HG02623 (cell line): ENCODE results near the gene LRRC32.

ENCODE experiments used
- ATAC-seq: cut with Tn5 transposase; IDR thresholded peaks from one replicate; pipeline ENCODE4 v1.9.1; 2021; ENCODE audit warnings: moderate library complexity; ENCODE audit not compliant: unreplicated experiment

LRRC32 gene

GRCh38 chr11:76670485-76671236 lies at the start of gene LRRC32:
Gene LRRC32, minus strand, starts transcription at chr11:76670747. Its CDS starts 4,793 bp downstream, at chr11:76665954.
- no peak for ATAC-seq

DNA sequence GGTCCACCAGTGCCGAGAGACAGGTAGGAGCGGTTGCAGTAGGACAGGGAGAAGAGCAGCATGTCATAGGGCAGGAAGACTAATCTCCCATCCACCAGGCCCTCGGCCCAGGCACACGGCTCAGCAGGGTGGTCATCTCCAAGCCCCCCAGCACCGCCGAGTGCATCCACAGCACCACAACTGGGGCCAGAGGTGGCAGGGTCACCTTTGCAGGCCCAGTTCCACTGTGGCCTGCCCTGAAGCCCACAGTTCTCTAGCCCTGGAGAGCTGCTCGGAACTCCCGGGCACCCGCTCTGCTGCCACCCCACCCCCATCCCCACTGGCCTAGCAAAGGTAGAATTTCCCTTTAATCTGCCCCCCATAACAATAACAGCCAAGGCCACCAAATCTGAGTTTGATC lies 49.1 kb upstream of the LRRC32 start:
- no peak for ATAC-seq

DNA sequence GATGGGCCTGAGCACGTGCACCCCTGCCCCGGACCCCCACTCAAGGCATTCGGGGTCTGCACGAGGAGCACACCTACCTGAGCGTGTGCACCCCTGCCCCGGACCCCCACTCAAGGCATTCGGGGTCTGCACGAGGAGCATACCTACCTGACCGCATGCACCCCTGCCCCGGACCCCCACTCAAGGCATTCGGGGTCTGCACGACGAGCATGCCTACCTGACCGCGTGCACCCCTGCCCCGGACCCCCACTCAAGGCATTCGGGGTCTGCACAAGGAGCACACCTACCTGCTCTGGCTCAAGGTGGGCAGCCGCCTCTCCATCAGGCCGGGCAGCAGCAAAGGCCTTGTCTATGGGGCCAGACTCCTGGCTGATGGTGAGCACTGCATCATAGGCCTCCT lies 48.7 kb upstream of the LRRC32 start:
- ATAC-seq: no peak

DNA sequence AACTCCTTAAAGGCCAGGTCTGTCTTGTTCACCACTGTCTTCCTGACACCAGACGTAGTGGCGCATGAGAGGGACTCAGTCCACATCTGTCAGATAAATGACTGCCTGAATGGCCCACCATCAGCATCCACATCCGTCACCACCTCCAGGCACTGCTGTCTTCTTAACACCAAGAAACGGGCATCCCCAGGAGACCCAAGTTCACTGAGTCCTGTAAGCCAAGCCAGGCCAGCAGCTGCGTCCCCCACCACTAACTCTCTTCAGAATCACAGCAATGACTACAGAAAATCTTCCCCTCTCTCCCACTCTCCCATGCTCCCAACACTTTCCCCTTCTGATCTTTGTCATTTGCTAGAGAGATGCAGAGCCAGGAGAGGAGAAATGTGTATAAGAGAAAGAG lies 47.3 kb upstream of the LRRC32 start:
- no peak for ATAC-seq

DNA sequence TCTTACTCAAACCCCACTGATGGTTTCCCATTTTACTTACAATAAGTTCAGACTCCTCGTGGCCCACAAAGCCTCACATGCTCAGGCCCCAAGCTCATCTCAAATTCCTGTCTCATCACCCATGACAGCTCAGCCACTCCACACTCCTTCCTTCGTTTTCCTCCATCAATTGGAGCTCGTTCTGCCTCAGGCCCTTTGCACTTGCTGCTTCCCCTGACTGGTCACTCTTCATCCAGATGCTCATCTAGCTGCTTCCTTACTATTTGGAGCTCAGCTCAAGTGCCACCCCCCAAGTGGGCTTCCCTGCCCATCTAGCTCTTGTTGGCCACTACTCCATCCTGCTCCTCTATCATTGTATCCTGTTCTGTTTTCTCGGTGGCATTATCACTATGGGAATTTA lies 46.8 kb upstream of the LRRC32 start:
- ATAC-seq: no peak

DNA sequence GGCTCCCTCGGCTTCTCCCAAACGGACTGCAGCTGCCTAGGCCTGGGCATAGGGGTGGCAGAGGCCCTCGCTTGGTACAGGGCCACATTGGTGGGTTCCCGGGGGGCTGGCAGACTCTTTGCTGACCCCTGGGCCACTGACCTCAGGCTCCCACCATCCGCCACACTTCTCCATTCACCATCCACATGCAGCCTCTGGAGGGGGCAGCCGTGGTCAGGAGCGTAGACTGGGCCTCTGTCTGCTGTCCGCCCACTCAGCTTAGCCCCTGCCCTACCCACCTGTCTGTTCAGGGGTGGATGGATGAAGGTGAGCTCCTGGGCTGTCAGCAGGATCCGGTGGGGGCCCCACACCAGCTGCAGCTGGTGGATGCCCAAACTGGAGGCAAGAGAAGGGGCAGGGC lies 45.7 kb upstream of the LRRC32 start:
- no peak for ATAC-seq

GRCh38 chr11:76714493-76714892 lies 43.9 kb upstream of the LRRC32 start:
- ATAC-seq: no peak

- ATAC-seq: no peak
Measured at GRCh38 chr11:76713499-76713898, 43.0 kb upstream of the LRRC32 start.

DNA sequence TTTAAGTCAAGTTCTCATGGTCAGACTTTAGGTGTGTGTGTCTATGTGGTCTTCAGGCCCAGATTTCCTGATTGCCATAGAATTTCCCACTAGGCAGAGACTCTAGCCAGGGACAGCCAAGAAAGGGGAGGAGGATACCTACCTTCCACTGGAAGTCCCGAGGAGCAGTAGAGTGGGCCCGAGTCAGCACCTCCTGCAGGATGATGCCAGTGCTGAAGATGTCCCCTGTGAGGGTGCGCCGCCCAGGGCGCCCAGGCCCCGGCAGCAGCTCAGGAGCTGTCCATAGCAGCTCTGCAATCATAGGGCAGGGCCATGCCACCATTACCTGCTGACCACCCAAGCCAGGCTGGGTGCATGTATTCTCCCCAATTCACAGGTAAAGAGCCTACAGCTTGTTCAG lies 41.6 kb upstream of the LRRC32 start:
- no peak for ATAC-seq

DNA sequence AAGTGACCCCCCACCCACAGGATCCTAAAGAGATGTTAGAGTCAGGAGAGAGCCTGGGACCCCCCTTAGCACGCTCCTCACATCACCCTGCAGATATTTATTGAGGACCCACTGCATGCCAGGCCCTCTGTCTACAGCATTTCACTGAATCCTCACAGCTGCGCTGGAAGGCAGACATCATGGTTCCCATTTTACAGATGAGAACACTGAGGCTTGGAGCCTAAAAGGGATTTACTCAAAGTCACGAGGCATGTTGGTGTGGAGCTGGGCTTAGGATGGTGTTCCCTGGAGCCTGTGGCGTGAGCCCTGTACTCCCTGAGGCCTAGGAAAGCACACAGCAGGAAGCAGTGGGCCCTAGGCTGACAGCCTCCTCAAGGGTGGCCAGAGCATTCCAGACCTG lies 39.2 kb upstream of the LRRC32 start:
- ATAC-seq: no peak

DNA sequence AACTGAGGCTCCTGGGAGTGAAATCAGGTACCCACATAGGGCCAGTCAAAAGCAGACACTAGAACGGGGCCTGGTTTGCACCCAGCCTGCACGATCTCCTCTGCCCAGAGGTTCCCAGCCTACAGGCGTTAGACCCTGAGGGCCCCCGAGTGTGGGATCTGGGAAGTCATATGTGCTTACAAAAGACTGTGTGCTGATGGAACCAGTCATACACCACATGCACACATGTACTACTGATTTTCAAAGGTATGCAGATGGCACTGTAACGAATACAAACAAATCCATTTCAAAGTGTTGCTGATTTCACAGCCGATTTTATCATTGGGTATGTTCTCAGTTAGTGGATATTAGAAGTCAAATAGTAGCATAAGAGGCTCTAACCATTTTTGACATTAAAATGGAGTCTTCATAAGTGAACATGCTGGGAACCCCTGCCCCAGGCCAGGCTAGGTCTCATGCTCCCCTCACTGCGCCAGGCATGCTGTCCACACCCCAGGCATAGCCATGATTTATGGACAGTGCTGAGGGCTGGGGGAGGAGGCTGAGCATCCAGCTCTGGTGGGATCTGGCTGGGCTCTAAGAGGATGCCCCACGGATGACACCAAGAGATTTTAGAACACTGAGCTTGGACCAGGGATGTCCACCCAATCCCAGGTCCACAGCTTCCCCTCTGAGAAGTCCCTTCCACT lies 38.6 kb upstream of the LRRC32 start:
- no peak for ATAC-seq

- no peak for ATAC-seq
Measured at GRCh38 chr11:76707293-76707825, 36.8 kb upstream of the LRRC32 start.

GRCh38 chr11:76706667-76707066 lies 36.1 kb upstream of the LRRC32 start:
- no peak for ATAC-seq

DNA sequence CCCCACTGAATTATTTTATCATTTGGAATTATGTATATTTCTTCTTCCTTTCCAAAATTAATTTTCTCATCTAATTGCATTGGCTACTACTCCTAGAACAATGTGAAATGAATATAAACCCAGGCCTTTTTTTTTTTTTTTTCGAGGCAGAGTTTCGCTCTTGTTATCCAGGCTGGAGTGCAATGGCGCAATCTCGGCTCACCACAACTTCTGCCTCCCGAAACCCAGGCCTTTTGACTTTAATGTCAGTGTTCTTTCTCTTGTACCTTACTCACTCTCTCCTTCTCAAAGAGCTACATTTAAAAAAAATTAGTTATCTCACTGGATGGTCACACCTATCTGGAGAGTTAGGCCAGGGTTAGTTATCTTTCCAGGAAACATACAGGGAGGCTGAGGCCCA lies 35.3 kb upstream of the LRRC32 start:
- no peak for ATAC-seq

GRCh38 chr11:76704171-76704948 lies 33.8 kb upstream of the LRRC32 start:
- no peak for ATAC-seq

- ATAC-seq: no peak
Measured at GRCh38 chr11:76703707-76704106, 33.2 kb upstream of the LRRC32 start.

GRCh38 chr11:76702336-76703128 lies 32.0 kb upstream of the LRRC32 start:
- no peak for ATAC-seq

GRCh38 chr11:76701294-76702040 lies 30.9 kb upstream of the LRRC32 start:
- no peak for ATAC-seq

DNA sequence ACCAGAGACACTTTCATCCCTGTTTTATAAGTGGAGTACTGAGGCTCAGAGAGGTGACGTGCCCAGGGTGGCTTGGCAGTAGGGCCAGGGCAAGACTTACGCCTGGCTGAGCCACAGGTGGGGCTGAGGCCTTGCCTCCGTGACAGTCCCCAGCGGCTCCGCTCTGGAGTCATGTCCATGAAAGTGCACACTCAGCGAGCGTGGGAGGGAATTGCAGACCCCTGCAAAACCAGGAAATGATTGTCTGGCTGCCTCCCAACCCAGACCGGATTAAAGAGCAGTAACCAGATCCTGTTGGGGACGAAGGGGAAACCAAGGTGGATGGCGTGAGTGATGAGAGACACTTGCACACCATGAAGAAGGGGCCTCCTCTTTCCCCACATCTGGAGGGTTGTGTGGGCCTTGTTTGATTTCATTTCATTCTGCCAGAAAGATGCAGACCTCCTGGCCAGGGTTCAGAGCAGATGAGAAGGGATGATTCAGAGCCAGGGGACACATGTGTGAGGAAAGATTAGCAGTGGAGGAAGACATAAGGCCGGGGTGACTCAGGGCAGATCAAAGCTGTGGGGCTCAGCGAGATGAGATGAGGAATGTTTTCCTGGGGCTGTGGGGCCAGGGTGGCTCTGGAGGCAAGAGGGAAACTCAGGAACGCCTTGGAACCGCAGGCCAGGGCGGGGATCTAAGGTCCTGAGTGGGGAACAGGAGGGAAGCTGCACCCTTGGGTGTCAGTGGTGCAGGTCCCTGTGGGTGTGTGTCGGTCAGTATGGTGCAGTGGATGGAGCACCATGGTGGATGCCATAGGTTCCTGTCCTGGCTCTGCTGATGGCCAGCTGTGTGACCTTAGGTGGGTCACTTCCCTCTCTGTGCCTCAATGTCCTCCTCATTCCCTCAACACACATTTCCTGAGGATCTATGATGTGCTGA lies 29.9 kb upstream of the LRRC32 start:
- no peak for ATAC-seq
